K562 (cell line): ENCODE results near the gene TOGARAM2.

Experiments used
- PHF8 ChIP-seq: fragments of 200-600 bp; sonication (generic); IDR thresholded peaks from 2 replicates; pipeline ENCODE4 v1.6.1; 2012; ENCODE audit warnings: mixed run types, mild to moderate bottlenecking, inconsistent platforms, low read length, moderate library complexity, borderline replicate concordance
- POLR2A ChIP-seq: fragments of 450-650 bp; conservative IDR thresholded peaks from 2 replicates; pipeline ENCODE4 v1.6.1; 2016
- RBM15 ChIP-seq: fragments of 200-400 bp; formaldehyde crosslinking; IDR thresholded peaks from 2 replicates; pipeline ENCODE4 v1.6.1; 2018; ENCODE audit warnings: mild to moderate bottlenecking, low read length, moderate library complexity; ENCODE audit not compliant: insufficient read depth
- RCOR1 ChIP-seq, 2 experiments: IDR thresholded peaks; 2 replicates each; pipeline ENCODE4 v1.6.1; 2012; ENCODE audit warnings: low read depth in 2 of 2, low read length in 2 of 2, borderline replicate concordance in 1 of 2, improper control_type of control experiment in 1 of 2
- ZNF316 ChIP-seq: fragments of 450-650 bp; IDR thresholded peaks from 2 replicates; pipeline ENCODE4 v1.6.1; 2016
- ZNF445 ChIP-seq: fragments of 250-450 bp; sonication (Bioruptor Pico); IDR thresholded peaks from 2 replicates; pipeline ENCODE4 v1.4.0; 2020; ENCODE audit warnings: low read depth, mild to moderate bottlenecking, moderate library complexity
- ZNF449 ChIP-seq: fragments of 250-450 bp; sonication (Bioruptor Pico); IDR thresholded peaks from 2 replicates; pipeline ENCODE4 v1.8.0; 2022; ENCODE audit warnings: moderate library complexity, mild to moderate bottlenecking, inconsistent platforms

- no peak for TF ChIP-seq ZNF449 (CRISPR knock-in tag)
- no peak for TF ChIP-seq PHF8
- no peak for TF ChIP-seq ZNF445
- no peak for TF ChIP-seq POLR2A
- TF ChIP-seq RCOR1 (IDR thresholded peaks at IDR 0.05; ENCODE audit: borderline replicate concordance in 1 of 2, low read depth in 2 of 2, low read length in 2 of 2), result no peak
- TF ChIP-seq ZNF316, result no peak
- no peak for TF ChIP-seq RBM15
Observed at GRCh38 chr2:29057006-29057405, 75.9 kb downstream of the TOGARAM2 start.
